ENCODE results near the gene DMRT3.
"Not testable (repeated sequence)": the region's sequence is repeated elsewhere in the genome, so short reads cannot be mapped to it uniquely, and the experiment has no call there.

DMRT3 gene

DNA sequence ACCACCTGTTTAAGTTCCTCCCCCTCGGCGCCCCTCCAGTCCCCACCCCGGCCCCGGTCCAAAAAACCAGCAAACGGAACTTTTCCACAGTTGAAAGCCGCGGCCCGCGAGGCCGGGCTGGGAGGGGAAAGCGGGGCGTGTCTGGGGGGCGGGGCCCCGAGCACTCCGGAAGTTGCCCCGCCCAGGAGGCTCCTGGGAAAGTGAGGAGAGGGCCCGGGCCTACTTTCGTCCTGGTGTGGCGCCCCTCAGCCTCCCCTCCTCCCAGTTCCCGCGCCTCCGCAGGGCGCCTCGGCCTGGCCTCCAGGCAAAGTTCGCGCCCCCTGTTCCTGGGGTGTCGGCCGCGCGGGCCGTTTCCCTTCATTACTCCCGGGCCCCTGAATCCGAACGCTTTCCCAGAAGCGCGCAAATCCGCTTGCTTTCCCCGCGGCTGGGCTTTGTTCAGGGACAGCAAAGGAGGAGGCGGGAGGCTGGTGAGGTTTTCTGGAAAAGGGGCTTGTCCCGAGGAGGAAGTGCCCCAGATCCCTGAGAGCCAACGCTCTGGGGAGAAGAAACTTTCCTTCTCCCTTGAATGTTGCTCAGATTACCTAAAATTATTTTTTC lies 4.5 kb upstream of the DMRT3 start:
- no peak for FAIRE-seq

DNA sequence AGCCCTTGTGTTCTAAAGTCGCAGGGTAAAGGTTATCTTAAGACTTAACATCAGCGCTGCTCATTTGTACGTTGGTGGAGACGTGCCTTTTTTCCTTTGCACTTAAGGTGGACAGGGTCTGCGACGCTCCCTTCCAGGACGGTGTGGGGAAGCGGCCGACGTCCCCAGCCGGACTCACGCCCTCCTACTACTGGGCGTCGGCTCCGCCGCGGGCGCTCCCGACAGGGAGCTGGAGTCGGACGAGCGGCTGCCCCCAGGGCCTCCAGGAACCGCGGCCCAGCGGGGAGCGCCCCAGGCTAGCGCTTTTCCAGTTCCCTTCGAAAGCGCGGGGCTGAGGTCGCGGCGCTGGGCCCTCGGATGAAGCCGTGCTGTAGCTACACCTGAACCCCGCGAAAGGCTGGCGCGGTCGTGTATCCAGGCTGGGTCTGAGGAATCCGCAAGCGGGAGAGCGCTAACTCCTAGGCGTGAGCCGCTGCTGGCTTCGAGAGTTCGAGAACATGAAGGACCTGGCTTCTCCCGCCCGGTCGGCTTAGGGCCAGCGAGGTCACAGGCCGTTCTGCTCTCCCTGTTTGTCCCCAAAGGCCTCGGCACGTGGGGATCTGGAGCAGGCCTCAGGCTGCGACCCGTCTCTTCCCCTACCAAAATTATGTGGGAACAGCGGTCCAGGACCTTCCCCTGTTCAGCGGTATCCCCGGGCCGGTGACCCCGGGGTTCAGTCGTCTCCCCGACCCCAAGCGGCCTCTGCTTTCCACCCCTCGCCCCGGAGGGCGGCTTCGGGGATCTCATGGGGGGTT lies 3.8 kb upstream of the DMRT3 start:
- no peak for FAIRE-seq

DNA sequence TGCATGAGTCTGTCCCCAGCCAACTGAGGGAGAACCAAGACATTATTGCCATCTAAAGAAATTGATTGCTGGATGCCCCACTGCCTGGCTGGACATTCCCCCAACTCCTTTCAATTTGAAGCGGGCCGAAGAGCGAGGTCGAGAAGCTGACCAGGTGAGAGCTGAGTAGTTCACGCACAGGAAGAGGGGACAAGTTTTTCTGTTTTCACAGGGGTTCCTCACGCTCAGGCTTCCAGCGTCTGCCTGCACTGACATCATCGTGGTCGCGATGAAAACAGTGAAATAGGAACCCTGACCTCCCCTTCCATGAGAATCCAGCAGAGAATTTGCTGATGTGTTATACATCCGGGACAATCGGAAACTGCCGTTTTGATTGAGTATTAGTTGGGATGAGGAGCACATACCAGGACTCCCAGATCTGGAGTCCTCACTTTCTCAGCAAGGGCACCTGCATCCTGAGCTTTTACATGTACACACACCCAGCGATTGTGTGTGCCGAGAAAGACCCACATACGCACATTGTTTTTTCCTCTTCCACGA lies 3.1 kb upstream of the DMRT3 start:
- no peak for FAIRE-seq

DNA sequence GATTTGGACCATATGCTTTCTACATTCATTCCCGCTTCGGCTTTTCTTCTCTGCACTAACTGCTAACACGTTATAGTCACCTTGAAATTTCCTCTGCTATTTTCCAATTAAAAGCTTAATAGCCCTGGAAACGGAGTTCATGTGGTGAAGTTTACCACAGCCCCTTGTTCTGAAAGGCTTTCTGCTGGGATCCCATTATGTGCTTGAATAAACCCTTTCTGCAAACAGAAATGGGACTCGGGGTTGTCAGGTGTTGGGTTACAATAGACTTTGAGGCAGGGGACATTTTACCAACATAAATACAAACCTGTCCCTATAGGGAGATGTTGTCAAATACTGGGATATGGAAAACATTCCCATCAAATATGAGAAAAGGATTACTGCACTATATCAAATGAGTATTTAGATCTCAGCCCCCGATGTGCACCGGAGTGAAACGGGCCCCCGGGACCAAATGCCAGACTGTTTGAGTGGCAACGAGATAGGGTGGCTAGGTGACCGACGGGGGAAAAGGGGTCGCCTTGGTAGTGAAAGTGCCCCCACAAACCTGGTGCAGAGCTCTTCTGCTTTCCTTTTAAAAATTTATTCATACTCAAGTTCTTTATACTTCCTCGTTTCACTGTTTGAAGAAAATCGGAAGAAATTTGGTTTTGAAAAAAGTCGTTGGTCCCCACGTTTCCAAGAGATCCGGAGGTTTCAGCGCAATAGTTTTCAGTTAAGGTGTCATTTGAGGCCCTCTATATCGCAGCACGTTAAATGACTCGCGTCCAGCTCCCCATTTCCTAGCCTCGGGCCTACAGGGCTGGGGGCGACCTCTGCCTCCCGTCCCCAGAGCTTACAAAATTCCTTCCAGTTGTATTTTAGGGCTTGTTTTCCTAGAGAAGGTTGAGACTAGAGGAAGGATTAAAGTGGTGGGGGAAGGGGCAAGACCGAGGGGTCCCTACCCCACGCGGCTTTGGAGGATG lies 2.1 kb upstream of the DMRT3 start:
- FAIRE-seq: no peak

DNA sequence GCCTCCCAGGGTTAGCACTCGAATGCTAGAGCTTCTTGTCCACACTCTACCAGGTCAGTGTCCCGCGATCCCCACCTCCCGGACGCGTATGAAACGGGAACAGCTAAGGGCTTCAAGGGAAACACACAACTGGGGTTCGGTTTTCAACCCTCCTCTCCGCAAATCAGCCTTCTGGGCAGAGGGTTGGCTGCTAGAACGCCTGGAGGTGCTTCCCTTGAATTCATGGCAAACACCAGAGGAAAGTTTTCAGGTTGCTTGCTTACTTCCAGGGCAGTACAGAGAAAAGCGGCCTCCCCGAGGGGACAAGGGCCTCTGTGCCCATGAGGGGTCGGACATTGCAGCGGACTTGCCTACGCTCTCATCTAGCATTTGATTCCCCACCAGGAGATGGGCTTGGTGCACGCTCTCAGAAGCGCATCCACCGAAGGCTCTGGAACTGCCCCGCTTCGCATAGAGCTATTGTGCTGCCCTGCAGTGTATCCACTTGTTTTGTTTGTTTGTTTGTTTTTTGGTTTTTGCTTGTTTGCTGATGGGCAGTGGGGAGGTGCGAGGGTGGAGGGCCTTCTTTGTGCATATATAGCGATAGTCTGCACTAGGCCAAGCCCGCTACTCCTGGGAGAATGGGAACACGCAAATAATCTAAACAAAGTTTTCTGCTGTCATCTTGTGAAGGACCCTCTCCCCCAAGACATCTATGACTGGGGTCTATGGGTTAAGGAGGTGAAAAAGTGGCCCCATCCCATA lies 1.3 kb upstream of the DMRT3 start:
- no peak for FAIRE-seq

DNA sequence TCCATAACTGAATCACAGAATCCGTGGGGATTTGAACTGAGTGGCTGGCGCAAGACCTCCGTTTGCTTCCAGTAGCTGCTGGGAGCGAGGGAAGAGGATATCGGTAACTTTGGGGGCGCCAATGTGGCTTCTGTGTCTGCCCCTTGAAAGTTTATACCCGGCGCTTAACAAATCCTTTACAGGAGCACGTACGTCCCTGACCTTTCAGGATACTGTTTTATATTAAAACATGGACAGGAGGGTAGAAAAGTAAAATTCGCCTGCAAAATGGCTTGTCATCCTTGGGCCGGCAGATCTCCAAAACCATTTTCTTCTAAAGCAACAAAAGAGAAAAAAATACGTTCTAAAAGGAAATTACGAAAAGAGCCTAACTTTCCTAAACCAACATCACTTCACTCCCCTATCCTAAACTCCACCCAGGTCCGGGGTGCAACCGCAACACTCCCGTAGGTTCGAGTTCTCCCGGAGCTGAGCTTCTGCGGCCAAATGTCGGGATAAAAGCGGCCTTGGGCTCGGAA lies 656 bp upstream of the DMRT3 start:
- FAIRE-seq: no peak

DNA sequence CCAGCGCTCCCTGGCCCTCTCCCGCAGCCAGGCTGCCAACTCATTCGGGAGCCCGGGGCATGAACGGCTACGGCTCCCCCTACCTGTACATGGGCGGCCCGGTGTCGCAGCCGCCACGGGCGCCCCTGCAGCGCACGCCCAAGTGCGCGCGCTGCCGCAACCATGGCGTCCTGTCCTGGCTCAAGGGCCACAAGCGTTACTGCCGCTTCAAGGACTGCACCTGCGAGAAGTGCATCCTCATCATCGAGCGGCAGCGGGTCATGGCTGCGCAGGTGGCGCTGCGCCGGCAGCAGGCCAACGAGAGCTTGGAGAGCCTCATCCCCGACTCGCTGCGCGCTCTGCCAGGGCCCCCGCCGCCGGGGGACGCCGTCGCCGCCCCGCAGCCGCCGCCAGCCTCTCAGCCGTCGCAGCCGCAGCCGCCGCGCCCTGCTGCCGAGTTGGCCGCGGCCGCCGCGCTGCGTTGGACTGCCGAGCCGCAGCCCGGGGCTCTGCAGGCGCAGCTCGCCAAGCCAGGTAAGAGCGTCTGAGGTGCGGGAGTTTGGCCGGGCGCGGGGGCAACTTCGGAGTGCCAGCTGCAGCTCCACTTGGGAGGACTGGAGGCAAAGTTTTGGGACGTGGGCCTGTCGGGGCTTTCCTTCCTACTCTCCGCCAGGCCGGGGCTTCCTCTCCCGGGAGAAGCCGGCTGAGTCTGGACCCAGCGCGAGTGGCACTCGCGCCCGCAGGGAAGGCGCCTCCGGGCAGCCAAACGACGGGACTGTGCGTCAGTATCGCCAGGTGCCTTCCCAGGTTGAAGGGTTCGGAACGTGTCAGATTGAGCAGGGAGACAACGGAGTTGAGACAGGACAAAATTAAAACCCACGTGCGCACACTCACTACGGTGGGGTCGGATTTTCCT lies 735 bp downstream of the DMRT3 start:
- FAIRE-seq: no peak

DNA sequence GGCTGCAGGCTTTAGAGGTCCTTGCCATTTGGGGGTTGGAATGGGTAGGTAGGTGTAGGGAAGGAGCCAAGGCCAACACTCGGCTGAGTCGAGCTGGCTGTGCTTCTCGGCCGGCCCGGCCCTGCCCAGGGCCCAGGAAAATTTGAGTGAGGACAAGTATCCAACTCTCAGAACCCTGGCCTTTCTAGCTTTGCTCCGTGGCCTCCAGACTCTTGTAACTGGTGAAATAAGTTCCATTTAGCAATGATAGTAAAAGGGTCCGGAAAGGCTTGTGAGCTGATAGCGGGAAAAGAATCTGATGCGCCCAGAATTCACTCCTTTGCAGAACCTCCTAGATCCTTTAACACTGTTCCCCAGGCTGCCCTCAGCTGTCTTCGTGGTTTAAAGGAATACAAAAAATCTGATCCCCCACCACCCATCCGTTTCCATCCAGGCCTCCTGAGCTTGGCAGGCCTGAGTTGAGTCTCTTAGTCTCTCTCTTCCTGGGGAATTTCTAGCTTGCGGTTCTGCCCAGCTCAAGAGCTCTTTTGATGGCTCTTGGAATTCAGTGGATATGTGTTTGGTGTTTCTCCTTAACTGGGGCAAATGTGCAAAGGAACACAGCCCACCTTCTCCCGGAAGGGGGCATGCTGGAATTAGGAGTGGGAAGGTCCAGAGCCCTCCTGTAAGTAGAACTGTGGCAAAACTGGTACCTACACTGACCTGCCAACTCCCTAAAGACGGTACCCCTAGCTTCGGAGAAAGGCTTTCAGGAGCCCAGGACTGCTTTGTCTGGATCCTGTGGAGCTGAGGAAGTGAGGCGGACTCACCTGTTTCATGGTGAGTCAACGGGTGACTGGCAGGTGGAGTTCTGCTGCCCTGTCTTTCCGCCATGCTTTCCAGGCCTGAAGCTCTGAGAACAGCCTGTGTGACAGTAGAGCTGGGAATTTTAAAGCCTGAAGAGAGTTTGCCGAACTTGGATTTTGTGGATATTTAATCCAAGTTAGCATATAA lies 1.7 kb downstream of the DMRT3 start:
- no peak for FAIRE-seq

DNA sequence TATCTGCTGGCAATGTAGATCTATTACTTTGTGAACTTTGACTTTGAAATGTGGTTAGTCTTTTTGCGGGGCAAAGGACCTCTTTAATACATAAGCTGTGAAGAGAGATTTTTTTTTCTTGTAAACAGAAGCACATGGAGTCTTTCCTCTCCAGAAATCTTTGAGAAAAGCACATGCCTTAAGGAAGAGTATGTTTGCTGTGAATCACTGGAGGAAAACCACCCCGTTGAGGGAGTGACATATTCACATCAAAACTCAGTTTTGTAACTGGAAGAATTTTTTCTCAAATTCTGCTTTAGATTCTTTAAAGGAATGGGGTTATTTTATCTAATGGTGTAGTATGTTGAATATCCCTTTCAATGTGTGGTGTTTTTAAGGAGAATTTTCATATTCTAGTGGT lies 3.5 kb downstream of the DMRT3 start:
- FAIRE-seq: no peak

DNA sequence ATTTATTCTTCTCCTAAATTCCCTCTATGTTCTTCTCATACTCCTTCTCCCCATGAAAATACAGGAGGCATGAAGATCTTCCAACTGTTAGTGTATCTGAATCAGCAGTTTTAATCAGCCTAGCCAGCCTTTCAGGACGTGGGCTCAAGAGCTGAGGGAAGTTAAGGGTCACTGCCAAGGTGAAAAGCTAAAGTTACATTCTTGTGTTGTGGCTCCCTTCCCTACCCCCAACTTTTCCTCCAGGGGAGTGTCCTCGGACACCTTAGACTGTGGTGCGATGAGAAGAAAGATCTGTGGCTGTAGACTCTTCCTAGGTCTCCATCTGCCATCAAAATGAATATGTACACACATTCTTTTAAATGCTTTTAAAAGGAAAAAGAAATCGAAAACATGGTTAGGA lies 4.2 kb downstream of the DMRT3 start:
- no peak for FAIRE-seq

DNA sequence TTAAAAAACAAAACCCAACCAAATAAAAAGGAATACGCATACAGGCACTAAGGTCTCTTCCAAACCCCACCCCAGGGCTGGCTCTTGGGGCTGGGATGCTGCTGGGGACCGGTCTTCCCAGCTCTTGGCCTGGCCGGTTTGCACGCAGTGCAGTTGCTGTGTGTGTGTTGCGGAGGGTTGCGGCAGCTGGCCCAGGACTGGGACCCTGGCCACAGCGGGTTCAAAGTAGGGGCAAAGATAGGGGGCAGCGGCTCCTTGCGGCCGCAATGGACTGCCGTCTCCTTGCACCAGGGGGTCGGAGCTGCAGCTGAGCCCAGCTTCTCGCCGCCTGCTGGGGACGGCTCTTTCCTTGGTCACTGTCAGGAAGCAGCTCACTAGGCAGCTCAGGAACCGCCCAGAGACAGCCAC lies 5.0 kb downstream of the DMRT3 start:
- FAIRE-seq: no peak

DNA sequence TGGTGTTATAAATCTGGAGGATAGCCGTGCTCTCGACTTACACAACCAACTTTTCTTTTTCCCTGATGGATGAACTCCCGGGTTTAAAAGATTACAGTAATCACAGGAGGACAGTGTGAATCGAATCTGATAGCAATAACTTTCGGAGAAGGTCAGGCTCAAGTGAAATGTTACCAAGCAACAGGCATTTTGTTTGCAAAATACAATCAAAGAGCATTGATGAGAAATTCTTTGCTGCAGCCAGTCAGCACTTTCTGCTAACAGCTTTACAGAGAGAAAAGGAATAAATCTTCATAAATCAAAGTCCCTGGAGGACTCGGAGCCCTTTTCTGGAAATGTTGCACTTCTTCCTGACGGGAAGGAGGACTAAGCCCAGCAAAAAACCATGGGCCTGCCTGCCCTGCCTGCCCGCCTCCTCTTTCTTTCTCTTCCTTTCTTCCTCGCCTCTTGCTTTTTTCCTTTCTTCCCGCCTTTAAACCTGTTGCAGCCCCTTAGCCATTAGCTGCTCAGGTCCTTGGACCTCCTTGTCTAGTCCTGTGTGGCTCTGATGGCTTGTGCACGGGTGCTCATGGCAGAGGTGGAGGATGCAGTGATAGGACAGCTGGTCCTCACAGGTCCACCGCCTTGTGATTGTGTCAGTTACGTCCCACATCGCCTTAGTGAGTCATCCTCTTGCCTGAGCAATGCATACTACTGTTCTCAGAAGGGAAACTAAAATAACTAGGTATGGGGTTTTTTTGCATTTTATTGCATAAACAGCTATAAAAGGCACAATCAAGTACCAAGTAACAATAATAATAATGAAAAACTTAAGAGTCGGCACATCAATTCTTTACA lies 6.2 kb downstream of the DMRT3 start:
- no peak for FAIRE-seq

DNA sequence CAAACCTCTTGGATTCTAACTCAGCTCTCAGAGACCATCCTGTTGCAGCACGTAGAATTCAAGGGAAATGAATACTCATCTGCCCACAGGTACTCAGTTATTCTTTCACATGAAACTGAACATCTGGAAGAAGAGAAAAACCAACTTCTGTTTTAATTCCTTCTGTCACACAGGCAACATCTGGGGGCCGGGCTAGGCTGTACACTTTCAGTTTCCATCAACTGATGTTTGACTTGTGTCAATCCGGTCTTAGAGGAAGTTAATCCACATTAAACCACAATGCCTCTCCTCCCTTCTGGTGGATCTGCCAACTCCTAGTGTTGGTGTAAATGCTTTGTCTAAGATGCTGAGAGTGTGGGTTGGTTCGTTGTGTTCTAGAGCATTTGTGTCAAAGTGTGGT lies 17.6 kb downstream of the DMRT3 start:
- FAIRE-seq: no peak

DNA sequence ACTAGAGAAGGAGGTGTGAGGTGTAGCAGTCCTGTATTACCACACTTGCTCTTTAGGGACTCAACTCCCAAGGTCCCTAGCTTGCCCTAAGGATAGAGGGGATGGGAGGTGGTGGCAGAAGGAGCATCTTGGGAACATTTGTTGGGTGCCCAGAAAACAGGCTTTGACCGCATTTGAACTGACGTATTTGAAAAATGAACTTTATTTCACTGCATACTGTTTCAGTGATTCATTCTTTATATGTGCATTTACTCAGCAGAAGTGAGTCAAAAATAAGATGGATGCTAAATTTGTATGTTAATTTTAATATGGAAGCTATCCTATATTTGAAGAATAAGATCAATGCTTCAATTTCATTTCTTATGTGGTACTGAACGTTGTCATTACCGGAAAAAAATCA lies 18.7 kb downstream of the DMRT3 start:
- FAIRE-seq: no peak

DNA sequence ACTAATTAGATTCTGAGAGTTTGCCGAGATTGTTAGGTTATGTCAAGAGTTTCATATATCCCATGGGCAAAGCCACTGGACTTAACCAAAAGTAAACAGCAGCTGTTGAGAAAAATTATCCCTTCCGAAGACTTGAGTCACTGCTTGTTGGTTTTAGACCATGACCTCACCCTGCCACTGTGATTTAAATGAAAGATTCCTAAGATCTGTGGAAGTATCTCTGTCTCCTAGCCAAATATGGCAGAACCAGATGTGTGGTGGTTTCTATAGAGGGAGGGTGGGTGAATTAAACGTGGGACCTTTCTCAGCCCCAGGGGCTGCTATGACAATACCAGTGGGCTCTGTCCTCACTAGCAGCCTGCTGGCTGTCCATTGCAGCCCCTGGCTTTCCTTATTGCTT lies 19.3 kb downstream of the DMRT3 start:
- FAIRE-seq: no peak

DNA sequence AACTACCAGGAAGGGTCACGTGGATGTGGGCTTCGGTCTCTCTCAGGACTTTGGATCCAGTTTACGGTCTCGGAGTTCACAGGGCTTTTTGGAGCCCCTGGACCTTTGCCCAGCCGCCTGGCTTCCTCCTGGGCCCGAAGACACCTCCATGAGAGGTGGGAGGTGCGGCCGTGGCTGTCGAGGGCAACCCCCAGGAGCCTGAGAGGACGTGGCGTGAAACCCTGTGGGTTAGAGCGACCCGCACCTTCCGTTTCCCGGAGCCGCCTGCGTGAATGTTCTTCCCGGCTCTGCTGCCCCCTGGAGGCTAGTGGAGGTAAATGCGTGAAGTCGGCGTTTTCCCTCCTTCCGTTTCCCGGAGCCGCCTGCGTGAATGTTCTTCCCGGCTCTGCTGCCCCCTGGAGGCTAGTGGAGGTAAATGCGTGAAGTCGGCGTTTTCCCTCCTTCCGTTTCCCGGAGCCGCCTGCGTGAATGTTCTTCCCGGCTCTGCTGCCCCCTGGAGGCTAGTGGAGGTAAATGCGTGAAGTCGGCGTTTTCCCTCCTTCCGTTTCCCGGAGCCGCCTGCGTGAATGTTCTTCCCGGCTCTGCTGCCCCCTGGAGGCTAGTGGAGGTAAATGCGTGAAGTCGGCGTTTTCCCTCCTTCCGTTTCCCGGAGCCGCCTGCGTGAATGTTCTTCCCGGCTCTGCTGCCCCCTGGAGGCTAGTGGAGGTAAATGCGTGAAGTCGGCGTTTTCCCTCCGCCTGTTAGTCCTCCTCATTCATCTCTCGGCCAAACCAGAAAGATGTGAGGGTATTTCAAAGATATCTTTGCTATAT lies 22.1 kb downstream of the DMRT3 start:
- FAIRE-seq: not testable (repeated sequence)

DNA sequence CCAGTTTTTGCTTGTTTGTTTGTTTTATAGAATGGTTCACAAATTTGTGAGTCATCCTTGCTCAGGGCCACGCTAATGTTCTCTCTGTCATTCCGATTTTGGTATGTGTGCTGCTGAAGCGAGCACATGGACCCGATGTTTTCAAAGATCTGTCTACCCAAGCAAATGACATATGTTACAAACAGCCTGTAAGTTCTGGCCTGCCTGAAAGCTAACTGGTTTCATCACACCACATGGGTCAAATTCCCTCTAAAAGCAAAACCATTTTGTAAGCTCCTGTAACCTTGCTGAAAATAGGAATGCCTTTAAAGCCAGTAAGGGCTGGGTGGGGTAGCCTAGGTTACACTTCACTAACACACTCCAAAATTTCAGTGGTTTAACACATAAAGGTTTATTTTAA lies 25.4 kb downstream of the DMRT3 start:
- no peak for FAIRE-seq

DNA sequence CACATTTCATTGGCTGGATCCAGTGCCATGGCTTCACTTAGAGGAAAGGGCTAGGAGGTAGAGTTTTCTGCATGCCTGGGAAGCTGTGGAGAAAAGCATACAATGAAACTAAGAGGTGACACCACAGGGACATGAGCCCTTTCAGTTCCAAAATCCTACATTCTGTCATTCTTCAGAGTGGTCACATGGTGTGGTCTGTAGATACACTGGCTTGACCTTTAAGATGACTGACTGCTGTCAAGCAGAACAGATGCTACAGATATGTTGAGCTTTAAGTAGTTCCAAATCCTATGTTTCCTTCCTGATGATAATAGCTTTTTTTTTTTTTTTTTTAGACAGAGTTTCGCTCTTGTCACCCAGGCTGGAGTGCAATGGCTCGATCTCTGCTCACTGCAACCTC lies 26.2 kb downstream of the DMRT3 start:
- FAIRE-seq: no peak

All from TTC549 (cell line).